Activated CD8-positive, alpha-beta T cell treated with anti-CD3 and anti-CD28 coated beads for 36 hours (primary cell): ENCODE data around the gene STIM1. TPM values are rescaled to one million over a fixed set of nuclear protein-coding genes. Genes with fewer than 3 reads are reported as not detected.

ENCODE experiments used
- ATAC-seq: fragments of 200-7000 bp; cut with Tn5 transposase; one replicate; pipeline ENCODE4 v1.10.0; 2021; ENCODE audit warnings: mild to moderate bottlenecking, moderate library complexity
- CTCF ChIA-PET: fragments of 350-600 bp; sonication (Branson Sonifier 250); formaldehyde crosslinking; loops from one replicate; lab custom pipeline; 2021; ENCODE audit warnings: antibody characterized with exemption; lab: Charles Lee
- POLR2A ChIA-PET: fragments of 350-600 bp; sonication (Branson Sonifier 250); formaldehyde crosslinking; loops from one replicate; lab custom pipeline; 2021; ENCODE audit warnings: antibody characterized with exemption; lab: Charles Lee
- DNase-seq: peaks from one replicate; pipeline ENCODE4 v3.0.0-alpha.2; 2020
- H3K27ac Mint-ChIP-seq: one replicate; pipeline ENCODE4 v1.8.0; 2021; ENCODE audit warnings: mild to moderate bottlenecking, mixed read lengths
- H3K27me3 Mint-ChIP-seq: one replicate; pipeline ENCODE4 v1.8.0; 2021; ENCODE audit warnings: mixed read lengths
- H3K36me3 Mint-ChIP-seq: one replicate; pipeline ENCODE4 v1.8.0; 2021; ENCODE audit warnings: low read depth, mixed read lengths
- H3K4me1 Mint-ChIP-seq: one replicate; pipeline ENCODE4 v1.8.0; 2021; ENCODE audit warnings: low read depth, mixed read lengths
- H3K4me3 Mint-ChIP-seq: one replicate; pipeline ENCODE4 v1.8.0; 2021; ENCODE audit warnings: mild to moderate bottlenecking, moderate library complexity, mixed read lengths
- H3K9me3 Mint-ChIP-seq: one replicate; pipeline ENCODE4 v1.8.0; 2021; ENCODE audit warnings: mixed read lengths
- CTCF ChIP-seq: fragments of 200-600 bp; IDR thresholded peaks from one replicate; pipeline ENCODE4 v1.8.0; 2022; ENCODE audit warnings: antibody characterized with exemption, mild to moderate bottlenecking
- intact Hi-C: fragments of 100-400 bp; cut with micrococcal nuclease; formaldehyde crosslinking; loops from one replicate; pipeline ENCODE4 v1.10.0; 2022
- total RNA-seq, 2 experiments: library from RNA; stranded (reverse); gene quantifications; one replicate each; pipeline ENCODE4 v1.2.3, GENCODE V29; 2021

STIM1 gene
- total RNA-seq, 2 experiments from 2014 or later: 60.8 to 61.4 TPM

GRCh38 chr11:3865388-3866193 is 10.1 kb downstream of the STIM1 start:
- peaks cover 1% of the 10 kb centered on the region for H3K9me3 Mint-ChIP-seq
- ChIA-PET POLR2A (interaction anchor here (1.3 to 2.9 kb wide), 5 partner anchors 7 to 24 kb away, joined by 3 to 21 read pairs (median 4); partner anchors contain the start of gene STIM1), CTCF (interaction anchor here (0.6 to 21.2 kb wide), 6 partner anchors 12 to 207 kb away, joined by 3 to 274 read pairs (median 4); partner anchors contain the start of gene STIM1)
- peaks cover 21% of the 10 kb centered on the region for H3K36me3 Mint-ChIP-seq
- peak overlapping the region; percentile 38 for H3K4me3 Mint-ChIP-seq
- H3K27ac Mint-ChIP-seq: peak overlapping the region; percentile 94
- no peak for DNase-seq
- intact Hi-C loops: no loop called here
- ATAC-seq: no peak
- peaks cover 87% of the 10 kb centered on the region for H3K4me1 Mint-ChIP-seq
- no peaks in the 10 kb centered on the region for H3K27me3 Mint-ChIP-seq
- no peak for TF ChIP-seq CTCF

- DNase-seq (no peak), ATAC-seq (peak; percentile 29)
- Mint-ChIP-seq H3K27ac (peak overlapping the region; percentile 94), H3K9me3 (peaks cover 1% of the 10 kb centered on the region), H3K4me1 (peaks cover 86% of the 10 kb centered on the region), H3K27me3 (no peaks in the 10 kb centered on the region), H3K4me3 (peak overlapping the region; percentile 38), H3K36me3 (peaks cover 19% of the 10 kb centered on the region)
- no peak for TF ChIP-seq CTCF
- CTCF ChIA-PET: interaction anchor here (0.8 to 21.2 kb wide), 4 partner anchors 11 to 207 kb away, joined by 3 to 274 read pairs (median 10); partner anchors contain the start of gene STIM1
- POLR2A ChIA-PET: interaction anchor here (1.3 to 2.9 kb wide), 5 partner anchors 8 to 100 kb away, joined by 3 to 21 read pairs (median 3); no protein-coding TSS in a partner anchor
- intact Hi-C loops: no loop called here
These were observed 10.7 kb downstream of the STIM1 start for GRCh38 chr11:3866206-3866605.

GRCh38 chr11:3866836-3867208 is 11.4 kb downstream of the STIM1 start:
- intact Hi-C loops: no loop called here
- POLR2A ChIA-PET: interaction anchor here (1.0 to 2.9 kb wide), 7 partner anchors 8 to 99 kb away, joined by 3 to 21 read pairs (median 4); partner anchors contain the start of genes RHOG and STIM1
- no peak for TF ChIP-seq CTCF
- peaks cover 20% of the 10 kb centered on the region for H3K36me3 Mint-ChIP-seq
- peaks cover 87% of the 10 kb centered on the region for H3K4me1 Mint-ChIP-seq
- ATAC-seq (no peak), DNase-seq (no peak)
- peak overlapping the region; percentile 94 for H3K27ac Mint-ChIP-seq
- CTCF ChIA-PET: interaction anchor here (1.0 to 21.2 kb wide), 4 partner anchors 8 to 206 kb away, joined by 3 to 274 read pairs (median 10); partner anchors contain the start of gene STIM1
- peaks cover 1% of the 10 kb centered on the region for H3K9me3 Mint-ChIP-seq
- no peaks in the 10 kb centered on the region for H3K27me3 Mint-ChIP-seq
- H3K4me3 Mint-ChIP-seq: peak overlapping the region; percentile 51

- ATAC-seq: peak; percentile 65
- POLR2A ChIA-PET: interaction anchor here (1.0 to 2.9 kb wide), 9 partner anchors 9 to 98 kb away, joined by 3 to 21 read pairs (median 5); partner anchors contain the start of genes RHOG and STIM1
- peak overlapping the region; percentile 51 for H3K4me3 Mint-ChIP-seq
These were observed 12.0 kb downstream of the STIM1 start for GRCh38 chr11:3867209-3868091.

More at GRCh38 chr11:3867209-3868091, 12.0 kb downstream of the STIM1 start:
- Mint-ChIP-seq H3K9me3 (peaks cover 1% of the 10 kb centered on the region), H3K27me3 (no peaks in the 10 kb centered on the region), H3K4me1 (peaks cover 85% of the 10 kb centered on the region), H3K36me3 (peaks cover 17% of the 10 kb centered on the region), H3K27ac (peak overlapping the region; percentile 94)
- peak; percentile 66 for DNase-seq
- CTCF ChIA-PET: interaction anchor here (0.7 to 21.2 kb wide), 8 partner anchors 9 to 206 kb away, joined by 3 to 274 read pairs (median 4); partner anchors contain the start of gene STIM1
- no peak for TF ChIP-seq CTCF
- intact Hi-C loops: no loop called here
